OCI-M1 (cell line): ENCODE results near the gene ZNF45.
"Not testable (repeated sequence)": the region's sequence is repeated elsewhere in the genome, so short reads cannot be mapped to it uniquely, and the experiment has no call there.

Experiments used
- DNase-seq: peaks from one replicate; lab custom pipeline; 2025; lab: John Stamatoyannopoulos, UW

Gene ZNF45

DNA sequence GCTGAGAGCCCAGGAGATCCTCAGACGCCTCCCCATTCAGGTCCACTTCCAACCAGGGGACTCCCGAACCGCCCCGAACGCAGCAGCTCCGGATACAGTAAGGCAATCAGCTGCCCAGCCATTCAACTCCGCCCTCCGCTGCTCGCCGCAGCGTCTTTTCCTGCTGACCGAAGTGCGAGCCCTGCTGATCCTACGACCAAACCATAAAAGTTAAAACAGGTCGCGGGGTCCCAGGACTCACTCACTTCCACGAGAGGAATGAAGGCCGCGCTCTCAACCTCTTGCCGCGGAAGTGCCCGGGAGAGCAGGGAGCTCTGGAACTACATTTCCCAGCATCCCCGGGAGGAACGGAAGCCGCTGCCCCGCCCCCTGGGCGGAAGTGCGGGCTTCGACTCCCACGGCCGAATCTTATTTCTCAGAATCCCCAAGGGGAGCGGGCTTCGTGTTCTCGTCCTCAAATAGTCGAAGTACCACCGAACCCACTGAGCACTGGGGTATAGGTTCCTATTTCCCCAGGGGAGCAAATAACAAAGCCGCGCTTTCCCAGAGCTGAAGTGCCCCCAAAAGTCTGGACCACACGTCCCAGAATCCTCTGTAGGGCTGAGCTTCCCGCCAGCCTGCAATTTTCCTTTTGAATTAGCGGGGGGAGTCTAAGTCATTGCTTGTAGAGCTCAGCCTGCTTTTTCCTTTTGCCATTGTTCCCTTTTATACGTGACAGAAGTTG, at the start of gene ZNF45:
TSS of gene ZNF45 (minus strand) at position 298 of the 724 bp plus-strand sequence. CDS start 13,097 bp downstream, outside the sequence.
- DNase-seq, result peak; percentile 97

DNA sequence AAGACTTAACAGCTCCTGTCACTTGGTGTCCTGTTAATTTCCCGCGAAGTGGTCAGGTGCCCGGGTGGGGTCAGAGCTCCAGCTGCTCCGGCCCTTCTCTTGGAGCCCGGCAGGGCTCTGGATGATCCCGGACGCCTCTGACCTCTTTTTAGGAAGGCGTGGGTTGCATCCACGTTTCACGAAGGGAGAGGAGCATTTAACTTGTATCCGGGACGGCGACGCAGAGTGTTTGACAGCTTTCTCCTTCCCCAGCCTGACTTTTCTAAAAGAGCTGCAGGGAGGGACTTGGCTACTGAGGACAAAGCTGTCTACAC, 49.6 kb upstream of the ZNF45 start:
- no peak for DNase-seq

DNA sequence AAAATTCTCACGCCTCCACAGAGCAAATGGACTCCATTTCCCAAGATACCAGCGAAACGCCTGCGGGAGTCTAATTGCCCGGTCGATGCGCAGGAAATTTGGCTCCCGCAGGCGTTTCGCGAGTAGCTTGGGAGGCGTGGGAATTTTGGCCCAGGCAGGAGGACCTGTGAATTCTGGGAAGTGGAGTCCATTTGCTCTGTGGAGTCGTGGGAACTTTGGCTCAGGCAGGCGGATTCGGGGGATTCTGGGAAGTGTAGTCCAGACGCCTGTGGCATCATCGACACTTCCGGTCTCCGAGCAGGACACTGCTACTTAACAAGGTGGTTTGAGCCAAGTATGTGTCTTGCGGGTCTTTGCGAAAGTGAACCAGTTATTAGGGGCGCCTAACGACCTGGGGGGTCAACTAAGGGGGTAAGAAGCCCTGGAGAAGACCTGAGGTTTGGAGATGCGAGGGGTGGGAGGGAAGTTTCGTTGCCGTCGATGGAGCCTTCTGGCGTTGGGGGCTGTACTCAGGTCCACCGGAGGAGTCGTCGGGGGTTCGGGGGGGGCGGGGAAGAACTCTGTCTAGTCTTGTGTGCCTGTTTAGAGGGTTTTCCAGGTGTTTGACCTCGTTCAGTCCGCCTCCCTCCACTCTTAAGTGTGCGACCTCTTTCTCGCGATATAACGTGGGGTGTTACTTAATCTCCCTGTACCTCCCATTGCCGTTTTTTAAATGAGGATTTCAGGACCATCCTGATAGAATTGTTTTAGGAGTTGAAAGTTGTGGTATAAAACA, 49.0 kb upstream of the ZNF45 start, which contains the start of gene ZNF155:
TSS of gene ZNF155 (plus strand) at position 277 of the 775 bp plus-strand sequence. CDS start 4,356 bp downstream, outside the sequence.
- peak; percentile 97 for DNase-seq

DNA sequence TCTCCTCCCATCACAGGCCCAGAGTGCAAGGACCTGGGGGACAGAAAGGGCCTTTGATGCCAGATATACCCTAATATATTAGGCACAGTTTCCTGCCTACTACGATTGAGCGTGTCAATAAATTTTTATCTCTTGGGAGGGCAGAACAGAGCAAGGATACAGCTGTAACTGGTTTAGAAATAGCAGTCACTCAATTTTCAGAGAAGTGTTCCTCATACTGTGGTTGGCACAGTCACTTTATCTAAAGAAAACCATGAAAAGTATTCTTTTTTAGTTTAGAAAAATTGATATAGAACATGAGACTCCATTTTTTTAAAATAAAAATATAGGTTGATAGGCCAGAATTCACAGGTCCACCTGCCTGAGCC, 48.4 kb upstream of the ZNF45 start:
- DNase-seq, result no peak

DNA sequence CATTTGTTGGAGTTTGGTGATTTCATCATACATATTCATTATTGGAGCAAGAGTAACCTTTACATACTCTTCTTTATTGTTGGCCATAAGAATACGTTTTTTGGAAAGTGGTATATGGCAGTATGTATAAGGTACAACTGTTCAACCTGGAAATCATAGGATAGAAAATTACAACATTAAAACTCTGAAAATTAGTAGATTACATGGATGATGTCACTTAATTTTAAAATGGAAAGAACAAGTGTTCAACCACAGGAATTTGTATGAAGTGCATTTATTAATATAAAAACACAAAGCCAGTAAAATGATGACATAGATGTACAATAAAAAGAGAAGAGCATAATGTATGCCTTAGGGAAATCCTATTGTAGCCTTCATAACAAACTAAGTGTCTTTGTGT, 41.6 kb upstream of the ZNF45 start:
- no peak for DNase-seq

DNA sequence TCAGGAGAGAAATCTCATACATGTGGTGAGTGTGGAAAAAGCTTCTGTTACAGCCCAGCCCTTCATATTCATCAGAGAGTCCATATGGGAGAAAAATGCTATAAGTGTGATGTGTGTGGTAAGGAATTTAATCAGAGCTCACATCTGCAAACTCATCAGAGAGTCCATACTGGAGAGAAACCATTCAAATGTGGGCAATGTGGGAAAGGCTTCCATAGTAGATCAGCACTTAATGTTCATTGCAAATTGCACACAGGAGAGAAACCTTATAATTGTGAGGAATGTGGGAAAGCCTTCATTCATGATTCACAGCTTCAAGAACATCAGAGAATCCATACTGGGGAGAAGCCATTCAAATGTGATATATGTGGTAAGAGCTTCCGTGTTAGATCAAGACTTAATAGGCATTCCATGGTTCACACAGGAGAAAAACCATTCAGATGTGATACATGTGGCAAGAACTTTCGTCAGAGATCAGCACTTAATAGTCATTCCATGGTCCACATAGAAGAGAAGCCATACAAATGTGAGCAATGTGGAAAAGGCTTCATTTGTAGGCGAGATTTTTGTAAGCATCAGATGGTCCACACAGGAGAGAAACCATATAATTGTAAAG, 31.1 kb upstream of the ZNF45 start:
- DNase-seq, result no peak

DNA sequence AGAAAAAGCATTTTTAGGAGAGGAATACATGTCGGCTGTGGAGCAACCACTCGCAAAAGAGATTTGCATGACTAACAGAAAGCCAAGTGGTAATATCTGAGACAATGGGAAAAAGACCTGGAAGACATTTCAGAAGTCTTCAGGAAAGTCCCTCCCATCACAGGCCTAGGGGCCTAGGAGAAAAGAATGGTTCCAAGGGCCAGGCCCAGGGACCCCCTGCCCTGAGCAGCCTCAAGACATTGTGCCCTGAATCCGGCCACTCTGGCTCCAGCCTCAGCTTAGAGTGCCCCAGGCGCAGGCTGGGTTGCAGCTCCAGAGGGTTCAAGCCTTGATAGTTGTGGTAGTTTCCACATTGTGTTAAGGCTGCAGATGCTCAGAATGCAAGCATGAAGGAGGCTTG, 25.3 kb upstream of the ZNF45 start:
- no peak for DNase-seq

DNA sequence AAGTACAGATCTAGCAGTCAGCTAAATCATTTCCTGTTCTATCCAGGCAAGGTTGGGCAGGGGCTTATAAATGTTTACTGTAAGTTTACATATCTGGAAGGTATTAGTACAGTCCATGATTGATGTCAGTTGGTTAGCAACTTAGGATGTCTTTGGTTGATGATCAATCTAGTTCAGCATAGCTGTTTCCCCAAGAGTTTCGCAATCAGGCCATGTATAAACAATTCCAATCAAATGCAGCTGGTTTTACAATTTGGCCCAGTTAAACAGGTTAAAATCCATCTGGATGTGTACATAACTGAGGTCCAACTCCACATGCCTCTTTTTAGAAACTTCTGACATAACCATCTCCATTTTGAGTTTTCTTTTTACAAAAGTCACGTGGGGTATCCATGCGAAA, 22.8 kb upstream of the ZNF45 start:
- no peak for DNase-seq

DNA sequence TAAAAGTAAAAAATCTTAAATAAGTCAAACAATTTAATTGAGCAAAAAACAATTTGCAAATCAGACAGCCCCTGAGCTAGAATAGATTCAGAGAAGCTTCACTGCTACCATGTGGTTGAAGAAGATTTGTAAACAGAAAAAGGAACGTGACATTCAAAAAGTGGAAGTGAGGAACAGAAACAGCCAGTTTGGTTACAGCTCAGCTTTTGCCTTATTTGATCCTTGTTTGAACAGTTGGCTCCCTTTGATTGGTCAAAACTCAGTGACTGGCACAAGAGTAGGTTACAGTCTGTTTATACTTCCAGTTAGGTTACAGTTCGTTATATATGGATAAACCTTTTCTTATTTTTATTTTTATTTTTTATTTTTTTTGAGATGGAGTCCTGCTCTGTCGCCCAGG, 21.7 kb upstream of the ZNF45 start:
- peak; percentile 59 for DNase-seq

DNA sequence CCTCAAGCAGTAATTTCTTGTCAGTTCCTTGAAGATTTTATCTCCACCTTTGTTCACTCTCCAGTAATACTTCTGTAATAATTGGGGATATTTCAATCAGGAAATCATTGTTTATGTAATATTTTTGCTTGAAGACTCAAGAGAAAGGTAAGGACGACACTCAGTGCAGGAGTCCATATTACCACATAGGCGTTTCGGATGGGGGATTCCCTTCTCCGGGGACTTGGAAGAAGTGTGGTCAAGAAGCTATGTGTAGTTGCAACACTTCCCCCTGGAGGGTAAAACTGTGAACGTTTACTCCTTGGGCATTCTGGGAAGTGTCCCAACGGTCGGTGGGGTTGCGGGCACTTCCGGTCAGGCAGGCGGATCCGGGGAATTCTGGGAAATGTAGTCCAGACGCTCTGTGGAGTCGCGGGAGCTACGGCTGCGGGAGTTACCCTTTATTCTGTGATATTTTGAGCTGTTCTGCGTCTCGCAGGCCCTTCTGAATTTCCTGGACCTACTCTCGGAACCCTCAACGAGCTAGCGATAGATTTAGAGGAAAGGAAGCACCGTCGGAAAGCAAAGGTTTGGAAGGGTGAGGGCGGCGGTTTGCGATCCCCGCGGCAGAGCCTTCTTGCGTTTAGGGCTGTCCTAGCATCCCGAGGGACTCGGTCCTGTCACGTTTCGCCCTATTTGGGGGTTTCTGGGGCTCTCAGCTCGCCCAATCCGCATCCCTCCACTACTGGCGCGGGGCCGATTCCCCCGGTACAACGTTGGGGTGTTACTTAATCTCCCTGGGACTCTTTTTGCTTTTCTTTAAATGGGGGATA, 16.0 kb upstream of the ZNF45 start, which contains the start of gene ZNF221:
TSS of gene ZNF221 (plus strand) at position 395 of the 812 bp plus-strand sequence. CDS start 11,499 bp downstream, outside the sequence.
- DNase-seq, result peak; percentile 99

DNA sequence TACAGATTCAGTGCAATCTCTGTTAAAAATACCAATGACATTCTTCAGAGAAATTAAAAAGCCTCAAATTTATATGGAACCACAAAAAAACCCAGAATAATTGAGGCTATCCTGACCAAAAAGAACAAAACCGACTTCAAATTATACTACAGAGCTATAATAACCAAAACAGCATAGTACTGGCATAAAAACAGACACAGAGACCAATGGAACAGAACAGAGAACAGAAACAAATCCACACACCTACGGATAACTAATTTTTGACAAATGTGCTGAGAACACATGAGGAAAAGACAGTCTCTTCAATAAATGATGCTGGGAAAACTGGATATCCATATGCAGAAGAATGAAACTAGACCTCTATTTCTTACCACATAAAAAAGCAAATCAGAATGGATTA, 14.7 kb upstream of the ZNF45 start:
- not testable (repeated sequence) for DNase-seq

DNA sequence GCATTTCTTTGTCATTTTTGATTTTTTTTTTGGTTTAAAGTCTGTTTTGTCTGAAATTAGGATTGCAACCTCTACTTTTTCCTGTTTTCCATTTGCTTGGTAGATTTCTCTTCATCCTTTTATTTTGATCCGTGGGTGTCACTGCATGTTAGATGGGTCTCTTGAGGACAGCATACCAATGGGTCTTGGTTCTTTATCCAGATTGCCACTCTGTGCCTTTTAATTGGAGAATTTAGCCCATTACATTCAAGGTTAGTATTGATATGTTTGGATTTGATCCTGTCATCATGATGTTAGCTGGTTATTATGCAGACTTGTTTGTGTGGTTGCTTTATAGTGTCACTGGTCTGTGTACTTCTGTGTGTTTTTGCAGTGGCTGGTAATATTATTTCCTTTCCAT, 12.3 kb upstream of the ZNF45 start:
- DNase-seq, result not testable (repeated sequence)

DNA sequence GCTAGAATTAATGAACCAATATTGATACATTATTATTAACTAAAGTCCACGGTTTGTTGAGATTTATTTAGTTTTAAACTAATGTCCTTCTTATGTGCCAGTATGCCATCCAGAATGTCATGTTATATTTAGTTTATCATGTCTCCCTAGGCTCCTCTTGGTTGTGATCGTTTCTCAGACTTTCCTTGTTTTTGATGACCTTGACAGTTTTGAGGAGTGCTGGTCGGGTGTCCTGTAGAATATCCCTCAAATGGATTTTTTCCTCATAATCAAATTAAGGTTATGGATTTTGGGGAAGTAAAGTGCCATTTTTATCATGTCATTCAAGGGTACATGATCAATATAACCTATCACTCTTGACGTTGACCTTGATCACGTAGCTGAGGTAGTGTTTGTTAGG, 6.1 kb upstream of the ZNF45 start:
- no peak for DNase-seq

DNA sequence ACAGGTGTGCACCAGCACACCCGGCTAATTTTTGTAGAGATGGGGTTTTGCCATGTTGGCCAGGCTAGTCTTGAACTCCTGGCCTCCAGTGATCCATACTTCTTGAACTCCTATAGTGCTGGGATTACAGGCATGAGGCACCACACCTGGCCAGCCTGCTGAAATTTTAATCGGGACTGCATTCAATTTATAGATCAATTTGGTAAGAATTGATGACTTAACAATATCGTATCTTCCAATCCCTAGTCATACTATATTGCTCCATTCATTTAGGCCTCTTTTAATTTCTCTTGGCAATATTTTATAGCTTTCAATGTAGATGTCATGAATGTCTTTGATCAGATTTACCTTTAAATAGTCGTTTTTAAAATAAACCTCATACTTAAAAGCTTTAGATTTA, 5.6 kb upstream of the ZNF45 start:
- DNase-seq, result no peak

DNA sequence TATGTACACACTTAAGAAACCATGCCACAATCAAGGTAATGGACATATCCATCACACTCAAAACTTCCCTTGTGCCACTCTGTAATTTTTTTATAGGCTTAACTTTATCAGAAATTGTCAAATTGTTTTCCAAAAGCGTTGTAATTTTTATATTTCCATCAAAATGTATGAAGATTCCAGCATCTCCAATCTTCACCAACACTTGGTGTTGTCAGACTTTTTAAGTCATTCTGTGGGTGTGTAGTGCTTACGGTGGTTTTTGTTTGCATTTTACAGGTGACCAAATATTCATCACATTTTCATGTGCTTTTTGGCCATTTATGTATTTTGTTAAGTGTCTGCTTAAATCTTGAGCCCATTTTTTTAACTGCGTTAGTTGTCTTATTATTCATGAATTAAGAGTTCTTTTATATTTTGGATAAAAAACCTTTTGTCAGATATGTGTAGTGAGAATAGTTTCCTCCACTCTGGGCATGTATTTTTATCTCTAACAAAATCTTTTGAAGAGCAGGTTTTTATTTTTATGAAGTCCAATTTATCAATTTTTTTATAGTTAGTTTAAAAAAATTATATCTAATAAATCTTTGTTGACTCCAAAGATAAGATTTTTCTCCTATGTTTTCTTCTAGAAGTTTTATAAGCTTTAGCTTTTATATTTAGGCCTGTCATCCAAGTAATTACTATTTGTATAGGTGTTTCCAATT, 4.6 kb upstream of the ZNF45 start:
- no peak for DNase-seq

DNA sequence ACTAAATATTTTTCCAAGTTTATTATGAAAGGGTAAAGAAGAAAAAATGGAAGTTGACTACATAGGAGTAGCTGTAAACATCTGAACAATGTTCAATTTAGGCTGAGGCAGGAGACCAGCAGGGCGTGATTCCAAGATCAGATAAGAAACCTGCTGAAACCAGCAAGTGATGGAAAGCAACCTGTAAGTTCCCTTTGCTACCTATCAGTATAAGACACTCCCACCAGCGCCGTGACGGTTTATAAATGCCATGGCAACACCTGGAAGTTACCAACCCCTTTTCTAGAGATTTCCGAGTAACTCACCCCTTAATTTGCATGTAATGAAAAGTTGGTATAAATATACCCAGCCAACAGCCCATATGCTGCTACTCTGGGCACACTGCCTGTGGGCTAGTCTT, 1.1 kb upstream of the ZNF45 start:
- peak; percentile 53 for DNase-seq

DNA sequence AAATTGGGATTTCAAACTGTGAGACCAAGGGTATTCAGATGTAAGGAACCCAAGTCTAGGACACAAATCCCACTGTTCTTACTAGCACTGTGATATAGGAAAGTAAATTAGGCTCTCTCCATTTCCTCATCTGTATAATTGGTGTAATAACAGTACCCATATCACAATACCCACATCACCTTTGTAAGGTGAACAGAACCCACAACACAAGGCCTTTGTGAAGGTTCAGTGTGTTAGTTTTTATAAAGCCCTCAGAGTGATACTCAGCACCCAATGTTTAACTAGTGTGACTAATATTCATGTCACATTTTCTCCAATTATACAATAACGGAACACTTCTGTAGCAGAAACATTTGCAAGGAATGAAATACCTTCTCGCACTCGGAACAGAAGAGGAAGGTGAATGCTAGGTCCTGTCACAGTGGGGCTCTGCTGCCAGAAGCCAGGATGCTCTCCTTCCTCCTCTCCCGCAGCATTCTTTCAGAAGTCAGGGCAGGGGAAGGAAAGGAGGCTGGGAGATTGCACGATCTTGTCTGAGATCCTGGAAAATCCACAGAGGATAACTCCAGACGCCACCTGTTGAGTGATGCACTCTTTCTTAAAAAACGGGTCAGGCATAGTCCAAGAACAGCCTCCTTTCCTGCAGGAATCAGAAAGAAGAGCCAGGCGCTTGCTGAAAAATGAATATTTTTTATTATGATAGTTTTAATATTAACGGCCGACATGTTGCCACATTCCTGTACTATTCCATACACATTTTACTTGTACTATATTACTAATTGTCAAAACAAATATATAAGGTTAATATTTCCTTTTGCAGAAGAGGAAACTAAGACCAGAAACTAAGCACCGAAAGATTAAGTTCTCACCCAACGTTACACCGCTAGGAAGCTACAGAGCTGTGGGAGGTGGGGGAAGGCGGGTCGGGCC, 762 bp downstream of the ZNF45 start:
- DNase-seq, result peak; percentile 46

DNA sequence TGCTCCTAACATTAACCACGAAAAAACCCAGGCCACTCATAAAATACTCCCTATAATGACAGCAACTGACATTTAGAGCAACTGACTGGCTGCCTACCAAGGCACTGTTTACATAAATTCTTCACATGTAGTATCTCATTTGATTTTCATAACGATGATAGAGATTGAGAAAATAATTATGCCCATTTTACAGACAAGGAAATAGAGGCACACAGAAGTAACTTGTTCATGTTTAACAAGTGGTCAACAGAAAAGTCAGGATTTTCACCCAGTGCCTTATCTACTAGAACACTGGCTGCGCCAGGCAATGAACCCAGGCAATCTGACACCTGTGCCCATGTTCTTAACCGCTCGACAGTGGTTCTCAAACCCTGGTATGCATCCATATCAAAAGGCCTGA, 6.3 kb downstream of the ZNF45 start:
- no peak for DNase-seq

DNA sequence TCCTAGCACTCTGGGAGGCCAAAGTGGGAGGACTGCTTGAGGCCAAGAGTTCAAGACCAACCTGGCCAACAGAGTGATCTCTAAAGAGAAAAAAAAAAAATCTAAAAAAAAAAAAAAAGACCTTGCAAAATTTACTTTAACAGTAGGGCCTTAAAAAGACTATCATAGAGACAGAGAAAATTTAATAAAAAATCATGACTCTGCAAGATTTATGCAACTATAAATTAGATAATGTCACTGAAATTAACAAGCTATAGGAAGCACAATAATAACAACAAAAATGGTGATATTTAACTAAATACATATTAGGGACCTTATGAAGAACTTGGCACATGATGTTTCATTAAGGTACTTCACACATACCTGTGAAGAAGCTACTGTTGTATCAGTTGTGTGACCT, 11.2 kb downstream of the ZNF45 start:
- no peak for DNase-seq

DNA sequence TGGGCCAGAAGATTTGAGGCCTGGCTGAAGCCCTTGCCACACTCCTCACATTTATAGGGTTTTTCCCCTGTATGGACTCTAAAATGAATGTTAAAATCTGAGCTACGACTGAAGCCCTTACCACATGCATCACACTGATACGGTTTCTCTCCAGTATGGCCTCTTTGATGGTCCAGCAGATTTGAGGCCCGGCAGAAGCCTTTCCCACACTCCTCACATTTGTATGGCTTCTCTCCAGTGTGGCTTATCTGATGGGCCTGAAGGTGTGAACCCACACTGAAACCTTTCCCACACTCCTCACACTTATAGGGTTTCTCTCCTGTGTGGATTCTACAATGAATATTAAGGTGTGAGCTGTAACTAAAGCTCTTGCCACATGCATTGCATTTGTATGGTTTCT, 21.0 kb downstream of the ZNF45 start:
- DNase-seq, result no peak
